Vagina (tissue), 2 donors: ENCODE data around the gene CNTNAP5.

Experiments used
- CTCF ChIP-seq, 3 experiments: fragments of 450-650 bp in 2 of 3; fragments of 200-600 bp in 1 of 3; sonication (generic) in 1 of 3; IDR thresholded peaks; one replicate each; pipeline ENCODE4 v1.5.1; 2017 to 2019; ENCODE audit warnings: antibody characterized with exemption in 3 of 3, mild to moderate bottlenecking in 2 of 3, moderate library complexity in 2 of 3
- POLR2A ChIP-seq, 2 donors: fragments of 450-650 bp; IDR thresholded peaks; one replicate each; pipeline ENCODE4 v1.6.1; 2017; ENCODE audit warnings: antibody characterized with exemption in 2 of 2, mild to moderate bottlenecking in 2 of 2, moderate library complexity in 2 of 2

- no peak for TF ChIP-seq CTCF (IDR thresholded peaks at IDR 0.05)
- TF ChIP-seq POLR2A (IDR thresholded peaks at IDR 0.05) = no peak
Measured at GRCh38 chr2:124874676-124875075, 849.6 kb downstream of the CNTNAP5 start.
